ENCODE results near the gene PIK3C2B.
A peak's percentile ranks its signal among the peaks of the same experiment; 100 is the strongest.

DNA sequence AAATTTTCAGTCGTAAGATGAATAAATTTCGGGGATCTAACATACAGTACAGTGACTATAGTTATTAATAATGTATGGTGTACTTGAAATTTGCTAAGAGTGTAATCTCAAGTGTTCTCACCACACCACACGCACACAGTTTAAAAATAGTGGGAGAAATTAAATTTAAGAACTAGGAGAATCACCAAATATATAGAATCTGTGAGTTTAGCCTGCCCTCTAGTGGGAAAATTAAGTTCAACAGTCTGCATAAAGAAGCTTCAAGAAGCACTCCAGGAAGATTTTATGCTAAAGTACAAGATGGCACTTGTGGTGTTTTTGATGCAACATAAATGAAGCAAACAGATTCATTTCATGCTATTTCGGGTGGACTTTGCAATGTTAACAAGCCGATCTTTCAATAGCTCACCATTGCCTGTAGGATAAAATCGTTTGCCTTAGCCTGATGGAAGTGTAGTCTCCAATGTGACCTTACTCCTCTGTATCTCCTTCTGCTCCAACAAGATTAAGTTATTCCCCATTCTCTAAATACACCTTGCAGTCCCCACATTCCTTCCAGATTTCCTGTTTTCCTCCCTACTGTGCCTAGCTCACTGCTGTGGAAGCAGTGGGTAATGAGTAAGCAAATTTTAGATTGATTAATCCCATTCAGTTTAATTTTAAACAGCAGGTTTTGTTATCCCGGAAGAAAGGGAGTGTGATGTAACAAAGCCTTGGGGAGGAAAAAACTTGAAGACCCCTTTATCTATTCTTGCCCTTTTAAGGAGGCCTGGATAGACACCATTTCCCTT, 8.7 kb upstream of the PIK3C2B start:
- TF ChIP-seq REST (IDR thresholded peaks at IDR 0.05; ENCODE audit: insufficient read depth in 1 of 2, low read depth in 2 of 2, low read length in 1 of 2) (no peak), CTCF (IDR thresholded peaks at IDR 0.05) (peak; percentile 74; the same call in 1 of the 2 replicates), POLR2AphosphoS5 (IDR thresholded peaks at IDR 0.05; ENCODE audit: low read depth, low read length) (no peak), SIN3A (IDR thresholded peaks at IDR 0.05; ENCODE audit: borderline replicate concordance, insufficient read depth, low read depth, low read length) (no peak), TCF7L2 (IDR thresholded peaks at IDR 0.05; ENCODE audit: low read depth, low read length) (no peak)
